Activated CD4-positive, alpha-beta memory T cell treated with anti-CD3 and anti-CD28 coated beads, Interleukin-2, amount 10 ng/mL, durations not matched to agents 7 days and 5 days (primary cell): Measurements from ENCODE around the gene KMT2E. TPM values are rescaled to one million over a fixed set of nuclear protein-coding genes. Genes with fewer than 3 reads are reported as not detected.

ENCODE experiments used
- CTCF ChIA-PET: fragments of 350-600 bp; sonication (Branson Sonifier 250); formaldehyde crosslinking; loops from one replicate; lab custom pipeline; 2021; ENCODE audit warnings: antibody characterized with exemption, inconsistent platforms; lab: Charles Lee
- POLR2A ChIA-PET: fragments of 350-600 bp; sonication (Branson Sonifier 250); formaldehyde crosslinking; loops from one replicate; lab custom pipeline; 2021; ENCODE audit warnings: antibody characterized with exemption; lab: Charles Lee
- DNase-seq: peaks from one replicate; pipeline ENCODE4 v3.0.0-alpha.2; 2020
- H3K27ac Mint-ChIP-seq: one replicate; pipeline ENCODE4 v1.8.0; 2021; ENCODE audit warnings: mild to moderate bottlenecking, mixed read lengths
- H3K27me3 Mint-ChIP-seq: one replicate; pipeline ENCODE4 v1.8.0; 2021; ENCODE audit warnings: mixed read lengths
- H3K36me3 Mint-ChIP-seq: one replicate; pipeline ENCODE4 v1.8.0; 2021; ENCODE audit warnings: low read depth, mixed read lengths
- H3K4me1 Mint-ChIP-seq: one replicate; pipeline ENCODE4 v1.8.0; 2021; ENCODE audit warnings: mixed read lengths
- H3K4me3 Mint-ChIP-seq: one replicate; pipeline ENCODE4 v1.8.0; 2021; ENCODE audit warnings: mild to moderate bottlenecking, mixed read lengths
- H3K9me3 Mint-ChIP-seq: one replicate; pipeline ENCODE4 v1.8.0; 2021; ENCODE audit warnings: mixed read lengths
- total RNA-seq, 2 experiments: library from RNA; stranded (reverse); gene quantifications; one replicate each; pipeline ENCODE4 v1.2.3, GENCODE V29; 2021

KMT2E gene
- total RNA-seq, 2 experiments from 2014 or later = 122 to 128 TPM

DNA sequence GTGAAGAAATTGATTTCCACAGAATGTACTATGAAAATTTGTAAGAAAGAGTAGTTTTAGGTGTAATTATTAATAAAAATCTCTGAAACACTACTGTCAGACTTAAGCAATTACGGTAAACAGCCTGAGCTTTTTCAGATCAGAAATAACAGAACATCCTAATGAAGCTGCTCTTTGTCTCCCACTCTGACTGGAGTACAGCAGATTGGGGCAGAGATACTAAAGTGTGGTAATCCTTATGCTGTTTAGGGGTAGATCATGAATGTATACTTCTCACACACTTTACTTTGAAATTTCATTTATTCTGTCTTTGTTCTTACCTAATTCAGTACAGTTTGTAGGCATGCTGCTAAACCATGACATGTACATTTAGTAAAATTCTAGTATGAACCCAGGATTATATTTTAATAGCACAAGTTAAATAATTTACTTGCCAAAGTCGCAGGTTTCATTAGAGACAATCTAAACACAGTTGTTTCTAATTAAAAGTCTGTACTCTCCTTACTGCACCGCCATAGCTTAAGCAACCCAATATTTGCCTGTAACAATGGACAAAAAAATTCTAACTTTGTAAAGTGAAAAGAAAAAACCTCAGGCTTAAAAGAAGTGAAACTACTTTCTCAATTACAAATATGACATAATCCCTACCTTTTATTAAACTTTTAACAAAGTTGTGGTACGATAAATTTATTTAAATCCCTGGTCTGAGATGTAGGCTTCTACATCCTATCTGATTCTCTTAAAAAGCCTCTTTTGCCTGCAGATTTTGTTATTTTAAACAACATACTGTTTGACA is 88.8 kb downstream of the KMT2E start:
- ChIA-PET POLR2A (interaction anchor here (1.7 kb wide), 1 partner anchor 11 kb away, joined by 5 read pairs; no protein-coding TSS in a partner anchor), CTCF (no interaction called here)
- no peak overlapping the region for H3K4me3 Mint-ChIP-seq
- no peak overlapping the region for H3K27ac Mint-ChIP-seq
- H3K36me3 Mint-ChIP-seq = peaks cover 74% of the 10 kb centered on the region
- peaks cover 53% of the 10 kb centered on the region for H3K4me1 Mint-ChIP-seq
- H3K27me3 Mint-ChIP-seq = no peaks in the 10 kb centered on the region
- no peak for DNase-seq
- no peaks in the 10 kb centered on the region for H3K9me3 Mint-ChIP-seq

DNA sequence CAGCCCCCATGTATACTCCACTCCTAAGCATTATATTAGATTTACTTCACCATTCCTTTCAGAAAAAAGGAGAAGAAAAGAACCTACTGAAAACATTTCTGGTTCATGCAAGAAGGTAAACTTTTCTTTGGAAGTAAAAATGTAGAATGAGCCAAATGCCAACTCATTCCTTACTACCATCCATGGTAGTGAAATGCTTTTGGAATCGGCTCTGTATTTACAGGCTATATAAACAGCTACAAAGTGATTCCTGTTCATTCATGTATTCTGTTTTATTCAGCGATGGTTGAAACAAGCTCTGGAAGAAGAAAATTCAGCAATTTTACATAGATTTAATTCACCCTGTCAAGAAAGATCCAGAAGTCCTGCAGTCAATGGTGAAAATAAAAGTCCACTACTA is 91.6 kb downstream of the KMT2E start:
- Mint-ChIP-seq H3K4me1 (peaks cover 30% of the 10 kb centered on the region), H3K27me3 (no peaks in the 10 kb centered on the region), H3K36me3 (peaks cover 75% of the 10 kb centered on the region), H3K27ac (peak overlapping the region; percentile 66), H3K4me3 (no peak overlapping the region), H3K9me3 (no peaks in the 10 kb centered on the region)
- ChIA-PET POLR2A (interaction anchor here (0.7 to 0.9 kb wide), 2 partner anchors 122 to 245 kb away, joined by 3 read pairs; no protein-coding TSS in a partner anchor), CTCF (interaction anchor here (2.0 kb wide), 1 partner anchor 124 kb away, joined by 6 read pairs; no protein-coding TSS in a partner anchor)
- no peak for DNase-seq

DNA sequence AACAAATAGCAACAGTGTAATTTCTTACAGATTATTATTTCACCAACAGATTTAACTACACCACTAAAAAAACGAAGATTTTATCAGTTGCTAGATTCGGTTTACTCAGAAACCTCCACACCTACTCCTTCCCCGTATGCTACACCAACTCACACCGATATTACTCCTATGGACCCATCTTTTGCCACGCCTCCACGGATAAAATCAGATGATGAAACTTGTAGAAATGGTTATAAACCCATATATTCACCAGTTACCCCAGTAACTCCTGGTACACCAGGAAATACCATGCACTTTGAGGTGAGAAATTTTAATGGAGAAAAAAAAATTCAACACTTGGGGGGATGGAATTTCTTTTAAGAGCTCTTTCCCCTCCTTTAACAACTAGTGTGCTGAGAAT is 92.5 kb downstream of the KMT2E start:
- peaks cover 75% of the 10 kb centered on the region for H3K36me3 Mint-ChIP-seq
- H3K27me3 Mint-ChIP-seq = no peaks in the 10 kb centered on the region
- CTCF ChIA-PET = interaction anchor here (2.0 kb wide), 1 partner anchor 125 kb away, joined by 6 read pairs; no protein-coding TSS in a partner anchor
- peak overlapping the region; percentile 66 for H3K27ac Mint-ChIP-seq
- POLR2A ChIA-PET = no interaction called here
- H3K9me3 Mint-ChIP-seq = no peaks in the 10 kb centered on the region
- no peak overlapping the region for H3K4me3 Mint-ChIP-seq
- H3K4me1 Mint-ChIP-seq = peaks cover 24% of the 10 kb centered on the region
- no peak for DNase-seq

DNA sequence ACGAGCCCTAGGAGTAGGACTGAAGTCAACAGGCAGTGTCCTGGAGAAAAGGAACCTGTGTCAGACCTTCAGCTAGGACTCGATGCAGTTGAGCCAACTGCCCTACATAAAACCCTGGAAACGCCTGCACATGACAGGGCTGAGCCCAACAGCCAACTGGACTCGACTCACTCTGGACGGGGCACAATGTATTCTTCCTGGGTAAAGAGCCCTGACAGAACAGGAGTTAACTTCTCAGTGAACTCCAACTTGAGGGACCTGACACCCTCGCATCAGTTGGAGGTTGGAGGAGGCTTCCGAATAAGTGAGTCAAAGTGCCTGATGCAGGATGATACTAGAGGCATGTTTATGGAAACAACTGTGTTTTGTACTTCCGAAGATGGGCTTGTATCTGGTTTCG is 93.5 kb downstream of the KMT2E start:
- Mint-ChIP-seq H3K36me3 (peaks cover 81% of the 10 kb centered on the region), H3K4me3 (no peak overlapping the region), H3K27ac (no peak overlapping the region), H3K4me1 (peaks cover 28% of the 10 kb centered on the region), H3K27me3 (no peaks in the 10 kb centered on the region), H3K9me3 (no peaks in the 10 kb centered on the region)
- no peak for DNase-seq
- CTCF ChIA-PET = no interaction called here
- POLR2A ChIA-PET = no interaction called here

DNA sequence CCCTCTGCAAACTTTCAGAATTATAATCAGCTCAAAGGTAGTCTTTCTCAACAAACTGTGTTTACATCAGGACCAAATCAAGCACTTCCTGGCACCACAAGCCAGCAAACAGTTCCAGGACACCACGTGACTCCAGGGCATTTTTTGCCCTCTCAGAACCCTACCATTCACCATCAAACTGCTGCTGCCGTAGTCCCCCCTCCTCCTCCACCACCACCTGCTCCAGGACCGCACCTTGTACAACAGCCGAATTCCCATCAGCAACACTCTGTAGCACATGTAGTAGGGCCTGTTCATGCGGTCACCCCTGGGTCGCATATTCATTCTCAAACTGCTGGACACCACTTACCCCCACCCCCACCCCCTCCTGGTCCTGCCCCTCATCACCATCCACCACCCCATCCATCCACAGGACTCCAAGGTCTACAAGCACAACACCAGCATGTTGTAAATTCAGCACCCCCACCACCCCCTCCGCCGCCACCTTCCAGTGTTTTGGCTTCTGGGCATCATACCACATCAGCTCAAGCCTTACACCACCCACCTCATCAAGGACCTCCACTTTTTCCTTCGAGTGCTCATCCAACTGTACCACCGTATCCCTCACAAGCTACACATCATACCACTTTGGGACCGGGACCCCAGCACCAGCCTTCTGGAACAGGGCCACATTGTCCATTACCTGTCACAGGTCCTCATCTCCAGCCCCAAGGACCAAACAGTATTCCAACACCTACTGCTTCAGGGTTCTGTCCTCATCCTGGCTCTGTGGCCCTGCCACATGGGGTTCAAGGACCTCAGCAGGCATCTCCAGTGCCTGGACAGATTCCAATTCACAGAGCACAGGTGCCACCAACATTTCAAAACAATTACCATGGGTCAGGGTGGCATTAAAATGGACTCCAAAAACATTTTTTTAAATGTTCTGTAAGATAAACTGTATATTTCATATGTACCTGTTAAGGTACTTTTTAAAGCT is 98.7 kb downstream of the KMT2E start:
- no peaks in the 10 kb centered on the region for H3K27me3 Mint-ChIP-seq
- H3K4me1 Mint-ChIP-seq = peaks cover 16% of the 10 kb centered on the region
- H3K27ac Mint-ChIP-seq = peak overlapping the region; percentile 51
- peaks cover 81% of the 10 kb centered on the region for H3K36me3 Mint-ChIP-seq
- POLR2A ChIA-PET = interaction anchor here (1.2 kb wide), 1 partner anchor 9 kb away, joined by 5 read pairs; no protein-coding TSS in a partner anchor
- DNase-seq = no peak
- CTCF ChIA-PET = interaction anchor here (0.5 to 1.2 kb wide), 2 partner anchors 12 to 263 kb away, joined by 3 to 5 read pairs; no protein-coding TSS in a partner anchor
- H3K4me3 Mint-ChIP-seq = no peak overlapping the region
- H3K9me3 Mint-ChIP-seq = peaks cover 7% of the 10 kb centered on the region

DNA sequence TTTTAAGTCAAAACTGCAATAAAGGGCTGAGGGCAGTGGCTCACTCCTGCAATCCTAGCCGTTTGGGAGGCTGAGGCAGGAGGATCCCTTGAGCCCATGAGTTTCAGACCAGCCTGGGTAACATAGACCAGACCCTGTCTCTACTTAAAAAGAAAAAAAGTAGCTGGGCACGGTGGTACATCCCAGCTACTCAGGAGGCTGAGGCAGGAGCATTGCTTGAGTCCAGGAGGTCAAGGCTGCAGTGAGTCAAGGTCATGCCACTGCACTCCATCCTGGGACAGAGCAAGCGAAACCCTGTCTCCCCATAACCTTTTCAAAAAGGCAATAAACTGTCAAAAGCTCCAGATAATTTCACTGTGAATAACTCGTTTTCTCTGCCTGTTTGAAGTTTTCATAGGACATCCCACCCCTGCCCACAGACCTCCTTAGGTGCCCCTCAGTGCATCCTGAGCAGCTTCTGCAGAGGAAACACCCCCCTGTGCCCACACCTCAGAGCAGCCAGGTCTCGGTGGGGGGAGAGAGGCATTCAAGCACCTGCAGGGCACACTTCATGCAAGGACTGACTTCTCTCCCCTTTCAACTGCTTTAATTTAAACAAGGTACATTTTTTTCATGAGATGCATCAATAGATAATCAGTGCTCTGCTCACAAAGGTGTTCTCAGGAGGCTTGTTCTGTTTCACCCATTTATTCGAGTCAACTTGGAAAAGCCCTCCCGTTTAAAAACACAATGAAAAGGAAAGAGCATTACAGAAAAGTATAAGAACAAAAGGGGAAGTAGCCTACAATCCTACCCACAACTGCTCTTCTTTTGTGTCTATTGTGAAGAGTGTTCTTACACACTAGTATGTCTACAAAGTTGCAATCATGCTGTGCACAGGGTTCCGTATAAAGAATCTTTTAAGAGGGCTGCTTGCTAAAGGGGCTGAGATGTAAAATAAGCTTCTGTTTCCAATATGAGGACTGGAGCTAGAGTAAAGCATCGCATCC is 104.9 kb downstream of the KMT2E start:
- CTCF ChIA-PET = interaction anchor here (1.3 kb wide), 1 partner anchor 235 kb away, joined by 3 read pairs; no protein-coding TSS in a partner anchor
- peaks cover 45% of the 10 kb centered on the region for H3K36me3 Mint-ChIP-seq
- H3K4me1 Mint-ChIP-seq = peaks cover 5% of the 10 kb centered on the region
- DNase-seq = no peak
- H3K4me3 Mint-ChIP-seq = no peak overlapping the region
- POLR2A ChIA-PET = interaction anchor here (0.6 kb wide), 1 partner anchor 197 kb away, joined by 3 read pairs; no protein-coding TSS in a partner anchor
- H3K27me3 Mint-ChIP-seq = no peaks in the 10 kb centered on the region
- H3K27ac Mint-ChIP-seq = no peak overlapping the region
- H3K9me3 Mint-ChIP-seq = peaks cover 7% of the 10 kb centered on the region

DNA sequence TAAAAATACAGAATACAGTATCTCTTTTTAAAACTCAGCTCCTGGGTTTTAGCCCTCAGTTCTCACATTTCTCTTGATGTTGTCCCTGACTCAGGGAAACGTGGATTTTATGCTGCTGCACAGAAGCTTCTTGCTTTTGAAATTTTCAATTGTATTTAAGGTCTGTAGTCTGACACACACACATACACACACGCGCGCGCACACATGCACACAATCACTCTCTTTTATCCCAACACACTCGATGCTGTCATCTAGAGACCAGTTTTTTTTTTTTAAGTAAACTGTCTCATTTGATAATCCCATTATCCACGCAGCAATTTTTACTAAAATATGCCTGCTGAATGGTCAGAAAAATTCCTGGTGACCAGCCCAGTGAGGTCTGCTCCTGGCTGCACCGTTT is 108.6 kb downstream of the KMT2E start:
- no peak for DNase-seq
- H3K4me1 Mint-ChIP-seq = peaks cover 6% of the 10 kb centered on the region
- CTCF ChIA-PET = interaction anchor here (0.6 to 1.2 kb wide), 6 partner anchors 9 to 269 kb away, joined by 3 to 4 read pairs (median 3); no protein-coding TSS in a partner anchor
- no peaks in the 10 kb centered on the region for H3K9me3 Mint-ChIP-seq
- H3K36me3 Mint-ChIP-seq = peaks cover 26% of the 10 kb centered on the region
- no peak overlapping the region for H3K27ac Mint-ChIP-seq
- no peaks in the 10 kb centered on the region for H3K27me3 Mint-ChIP-seq
- H3K4me3 Mint-ChIP-seq = no peak overlapping the region
- POLR2A ChIA-PET = no interaction called here

DNA sequence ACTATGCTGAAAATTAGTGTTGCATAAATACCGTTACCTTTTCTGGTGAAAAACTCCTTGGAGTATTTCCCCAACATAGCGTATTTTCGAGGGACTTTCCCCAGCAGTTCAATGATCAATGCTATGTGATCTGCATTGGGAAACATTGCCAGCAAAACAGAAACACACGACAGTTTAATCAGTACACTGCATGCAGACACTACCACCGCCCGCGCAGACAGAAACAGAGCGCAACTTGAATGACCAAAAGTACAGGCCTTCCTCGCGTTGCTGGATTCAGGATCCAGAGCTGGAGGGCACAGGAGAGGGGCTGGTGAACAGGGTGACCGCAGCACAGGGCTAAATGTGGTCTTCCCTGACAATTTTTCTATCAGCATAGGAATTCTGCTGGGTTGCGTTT is 111.7 kb downstream of the KMT2E start:
- POLR2A ChIA-PET = no interaction called here
- no peaks in the 10 kb centered on the region for H3K27me3 Mint-ChIP-seq
- no peak for DNase-seq

DNA sequence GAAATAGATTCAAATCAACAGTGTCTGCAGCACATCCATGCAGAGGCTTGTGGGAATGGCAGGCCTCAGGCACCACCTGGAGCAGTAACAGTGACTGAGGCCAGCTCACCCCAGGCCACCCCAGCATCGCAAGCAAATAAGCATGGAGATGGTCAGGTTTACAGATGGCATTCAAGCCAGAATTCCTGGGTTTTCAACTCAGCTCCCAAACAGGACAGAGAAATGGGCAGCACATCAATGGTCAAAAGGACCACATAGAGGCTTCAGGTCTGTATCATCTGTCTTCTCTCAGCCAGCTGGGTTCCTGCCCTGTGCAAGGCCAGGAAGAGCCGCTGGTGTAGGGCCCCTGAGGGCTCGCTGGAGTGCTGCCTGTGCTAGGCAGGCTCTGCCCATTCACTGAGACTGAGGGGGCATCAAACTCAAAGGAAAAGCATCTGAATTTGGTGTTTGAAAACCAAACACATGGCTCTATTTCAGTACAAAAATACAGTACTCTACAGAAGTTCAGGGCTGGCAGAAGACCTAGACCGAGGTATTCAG is 112.5 kb downstream of the KMT2E start:
- DNase-seq = no peak
- Mint-ChIP-seq H3K36me3 (peaks cover 25% of the 10 kb centered on the region), H3K27ac (no peak overlapping the region), H3K4me1 (peaks cover 24% of the 10 kb centered on the region), H3K9me3 (no peaks in the 10 kb centered on the region), H3K4me3 (no peak overlapping the region), H3K27me3 (no peaks in the 10 kb centered on the region)
- CTCF ChIA-PET = interaction anchor here (0.6 kb wide), 1 partner anchor 340 kb away, joined by 3 read pairs; no protein-coding TSS in a partner anchor
- POLR2A ChIA-PET = no interaction called here

More for the DNA sequence above, 111.7 kb downstream of the KMT2E start:
- CTCF ChIA-PET = no interaction called here
- no peak overlapping the region for H3K27ac Mint-ChIP-seq
- H3K4me3 Mint-ChIP-seq = no peak overlapping the region
- H3K36me3 Mint-ChIP-seq = peaks cover 23% of the 10 kb centered on the region
- peaks cover 16% of the 10 kb centered on the region for H3K4me1 Mint-ChIP-seq
- H3K9me3 Mint-ChIP-seq = no peaks in the 10 kb centered on the region

DNA sequence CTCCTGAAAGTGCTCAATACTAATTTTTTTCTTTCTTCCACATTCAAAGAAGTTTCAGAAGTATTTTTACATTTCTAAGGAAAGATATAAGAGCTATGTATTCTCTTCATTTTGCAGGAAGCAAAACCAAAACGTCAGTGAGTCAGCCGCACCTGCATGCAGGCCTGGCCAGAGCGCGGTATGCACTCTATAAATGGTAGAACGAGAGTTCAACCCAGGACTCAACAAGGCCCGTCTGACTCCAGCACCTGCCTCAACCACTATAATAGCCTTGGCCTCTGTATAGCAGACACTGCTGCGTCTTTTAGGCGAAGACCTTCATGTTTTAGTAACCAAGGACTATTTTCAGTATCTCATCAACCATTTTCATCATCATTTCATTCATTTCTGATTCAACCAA is 113.2 kb downstream of the KMT2E start:
- Mint-ChIP-seq H3K4me1 (peaks cover 30% of the 10 kb centered on the region), H3K4me3 (no peak overlapping the region), H3K9me3 (no peaks in the 10 kb centered on the region), H3K27ac (no peak overlapping the region), H3K27me3 (no peaks in the 10 kb centered on the region), H3K36me3 (peaks cover 28% of the 10 kb centered on the region)
- ChIA-PET POLR2A (no interaction called here), CTCF (interaction anchor here (0.6 kb wide), 1 partner anchor 339 kb away, joined by 3 read pairs; no protein-coding TSS in a partner anchor)
- DNase-seq = no peak

DNA sequence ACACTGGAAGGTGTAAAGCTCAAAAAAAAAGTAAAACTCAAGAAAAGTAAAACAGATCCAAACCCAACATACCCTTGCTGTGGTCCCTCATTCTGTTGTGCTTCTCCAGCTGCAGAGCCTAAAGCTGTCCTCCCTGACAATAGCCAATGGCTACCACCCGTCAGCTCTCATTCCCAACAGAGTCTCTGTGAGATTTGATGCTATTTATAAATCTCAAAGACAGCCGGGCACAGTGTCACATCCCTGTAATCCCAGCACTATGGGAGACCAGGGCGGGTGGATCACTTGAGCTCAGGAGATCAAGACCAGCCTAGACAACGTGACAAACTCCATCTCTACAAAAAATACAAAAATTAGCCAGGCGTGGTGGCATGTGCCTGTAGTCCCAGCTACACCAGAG is 116.0 kb downstream of the KMT2E start:
- Mint-ChIP-seq H3K27me3 (no peaks in the 10 kb centered on the region), H3K36me3 (peaks cover 29% of the 10 kb centered on the region), H3K9me3 (no peaks in the 10 kb centered on the region), H3K27ac (no peak overlapping the region), H3K4me3 (no peak overlapping the region), H3K4me1 (peaks cover 29% of the 10 kb centered on the region)
- no peak for DNase-seq
- POLR2A ChIA-PET = no interaction called here
- CTCF ChIA-PET = interaction anchor here (0.6 kb wide), 1 partner anchor 236 kb away, joined by 3 read pairs; no protein-coding TSS in a partner anchor
